Left lung (tissue), 10 donors: Measurements from ENCODE around the gene ZC3HAV1. TPM values are rescaled to one million over a fixed set of nuclear protein-coding genes. Genes with fewer than 3 reads are reported as not detected.

Experiments
- ATAC-seq: fragments of 200-7000 bp; cut with Tn5 transposase; one replicate; pipeline ENCODE4 v1.9.1; 2020; ENCODE audit warnings: moderate library complexity
- DNase-seq, 4 donors: peaks; one replicate each; pipeline ENCODE4 v3.0.0-alpha.2; 2013 to 2020
- H3K27ac ChIP-seq, 2 donors: fragments of 200-600 bp; sonication (generic) in 1 of 2; one replicate each; pipeline versions ENCODE4 v1.5.0 to v1.8.0; 2020 to 2021
- H3K27me3 ChIP-seq, 2 donors: fragments of 200-600 bp; sonication (generic) in 1 of 2; one replicate each; pipeline versions ENCODE4 v1.5.0 to v1.8.0; 2020 to 2021
- H3K36me3 ChIP-seq, 2 donors: fragments of 200-600 bp; sonication (generic) in 1 of 2; one replicate each; pipeline versions ENCODE4 v1.5.0 to v1.8.0; 2020 to 2021
- H3K4me1 ChIP-seq, 2 donors: fragments of 200-600 bp; one replicate each; pipeline ENCODE4 v1.8.0; 2021
- H3K4me3 ChIP-seq, 2 donors: fragments of 200-600 bp; sonication (generic) in 1 of 2; one replicate each; pipeline versions ENCODE4 v1.5.0 to v1.8.0; 2020 to 2021; ENCODE audit warnings: mild to moderate bottlenecking in 1 of 2
- H3K9me3 ChIP-seq, 2 donors: fragments of 200-600 bp; sonication (generic) in 1 of 2; one replicate each; pipeline versions ENCODE4 v1.5.0 to v1.8.0; 2020 to 2021
- intact Hi-C, 2 donors: fragments of 100-400 bp; cut with DNase I; formaldehyde crosslinking; loops; one replicate each; pipeline versions ENCODE4 v1.11.2 to v1.14.2; 2022
- polyA plus RNA-seq, 6 donors: library from polyadenylated mRNA; unstranded; fragments of 120-200 nt; gene quantifications; one replicate each; pipeline ENCODE4 v1.2.1, GENCODE V29; 2013; ENCODE audit not compliant: insufficient read length in 6 of 6
- total RNA-seq, 2 donors: library from RNA; stranded (reverse); fragmentation: NEBNext Ultra II Directional; extraction: Animal tissue kit (Norgen Biotek cat#: 25700); gene quantifications; one replicate each; pipeline ENCODE4 v1.2.1, GENCODE V29; 2021
- TF ChIP-seq, protein P1 (sequence below), 2 donors: fragments of 200-600 bp; sonication (generic) in 1 of 2; IDR thresholded peaks; one replicate each; pipeline versions ENCODE4 v1.5.0 to v1.8.0; 2021; ENCODE audit warnings: antibody characterized with exemption in 2 of 2
- donor health status: DM: no; HTN: yes; CAD: no.
- donor health status: DM: no; HTN: no; CAD: no.

ZC3HAV1 gene
- total and polyA plus RNA-seq, 8 donors, result 16.0 to 45.5 (median 22.4) TPM

GRCh38 chr7:139018910-139019309, 90.6 kb downstream of the ZC3HAV1 start:
- Histone ChIP-seq H3K27me3 (no peaks in the 10 kb centered on the region), H3K36me3 (peaks cover 0 to 11% of the 10 kb centered on the region in 2 donors), H3K4me1 (no peaks in the 10 kb centered on the region), H3K4me3 (no peak overlapping the region), H3K27ac (no peak overlapping the region), H3K9me3 (no peaks in the 10 kb centered on the region)
- ATAC-seq (no peak), DNase-seq (no peak)
- intact Hi-C loops, result no loop called here
- TF ChIP-seq, protein P1, sequence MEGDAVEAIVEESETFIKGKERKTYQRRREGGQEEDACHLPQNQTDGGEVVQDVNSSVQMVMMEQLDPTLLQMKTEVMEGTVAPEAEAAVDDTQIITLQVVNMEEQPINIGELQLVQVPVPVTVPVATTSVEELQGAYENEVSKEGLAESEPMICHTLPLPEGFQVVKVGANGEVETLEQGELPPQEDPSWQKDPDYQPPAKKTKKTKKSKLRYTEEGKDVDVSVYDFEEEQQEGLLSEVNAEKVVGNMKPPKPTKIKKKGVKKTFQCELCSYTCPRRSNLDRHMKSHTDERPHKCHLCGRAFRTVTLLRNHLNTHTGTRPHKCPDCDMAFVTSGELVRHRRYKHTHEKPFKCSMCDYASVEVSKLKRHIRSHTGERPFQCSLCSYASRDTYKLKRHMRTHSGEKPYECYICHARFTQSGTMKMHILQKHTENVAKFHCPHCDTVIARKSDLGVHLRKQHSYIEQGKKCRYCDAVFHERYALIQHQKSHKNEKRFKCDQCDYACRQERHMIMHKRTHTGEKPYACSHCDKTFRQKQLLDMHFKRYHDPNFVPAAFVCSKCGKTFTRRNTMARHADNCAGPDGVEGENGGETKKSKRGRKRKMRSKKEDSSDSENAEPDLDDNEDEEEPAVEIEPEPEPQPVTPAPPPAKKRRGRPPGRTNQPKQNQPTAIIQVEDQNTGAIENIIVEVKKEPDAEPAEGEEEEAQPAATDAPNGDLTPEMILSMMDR (IDR thresholded peaks at IDR 0.05), result no peak

DNA sequence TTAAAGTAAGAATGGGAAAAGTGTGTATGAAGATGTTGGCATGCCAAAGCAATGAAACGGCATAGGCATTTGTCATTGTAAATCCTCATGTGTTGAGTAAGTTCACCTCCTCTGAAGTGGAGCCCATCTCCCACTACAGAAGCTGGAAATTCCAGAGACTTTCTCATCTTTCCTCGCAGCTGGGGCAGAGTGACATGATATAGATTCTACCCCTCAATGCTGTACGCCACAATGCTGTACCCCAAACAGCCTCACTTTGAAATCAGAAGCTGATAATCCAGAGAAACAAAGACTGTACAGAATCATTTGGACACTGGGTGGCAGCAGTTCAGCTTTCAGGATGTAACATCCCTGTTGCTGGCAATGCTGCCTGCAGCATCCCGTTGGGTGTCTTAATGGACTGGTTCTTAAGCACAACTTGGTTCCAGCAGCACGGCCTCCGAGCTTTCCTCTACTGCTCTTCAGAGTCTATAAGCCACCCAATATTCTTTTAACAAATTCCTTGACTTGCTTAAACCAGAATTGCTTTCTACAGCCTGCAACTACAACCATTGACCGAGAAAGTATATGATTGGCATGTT, 92.5 kb downstream of the ZC3HAV1 start:
- Histone ChIP-seq H3K27me3 (no peaks in the 10 kb centered on the region), H3K4me3 (no peak overlapping the region), H3K4me1 (no peaks in the 10 kb centered on the region), H3K36me3 (no peaks in the 10 kb centered on the region), H3K27ac (no peak overlapping the region), H3K9me3 (no peaks in the 10 kb centered on the region)
- TF ChIP-seq, protein P1 (IDR thresholded peaks at IDR 0.05), result peak; percentile 44 to 51
- peak in 3 of 4 donors; percentile 33 to 64 (median 46) for DNase-seq
- ATAC-seq, result peak; percentile 96
- intact Hi-C loops, result no loop called here

DNA sequence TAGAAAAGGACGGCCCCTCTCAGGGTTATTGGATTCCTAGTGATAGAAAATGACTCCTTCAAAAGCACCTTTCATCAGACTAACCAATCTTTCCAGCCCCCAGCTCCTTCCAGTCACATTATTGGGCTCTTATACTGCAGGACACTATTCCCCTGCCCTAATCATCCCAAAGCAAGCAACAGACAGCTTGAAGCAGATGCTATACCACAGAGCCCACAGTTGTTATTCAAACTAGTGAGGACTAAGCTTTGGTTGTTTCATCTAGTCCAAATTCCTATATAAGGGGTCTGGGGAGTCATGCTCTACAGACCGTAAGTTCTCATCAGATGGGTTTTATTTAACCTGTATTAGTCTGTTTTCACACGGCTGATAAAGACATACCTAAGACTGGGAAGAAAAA, 98.1 kb downstream of the ZC3HAV1 start:
- TF ChIP-seq, protein P1 (IDR thresholded peaks at IDR 0.05), result no peak
- Histone ChIP-seq H3K4me3 (no peak overlapping the region), H3K27ac (no peak overlapping the region), H3K9me3 (no peaks in the 10 kb centered on the region), H3K4me1 (no peaks in the 10 kb centered on the region), H3K36me3 (no peaks in the 10 kb centered on the region), H3K27me3 (no peaks in the 10 kb centered on the region)
- DNase-seq (no peak), ATAC-seq (no peak)
- intact Hi-C loops, result no loop called here

- Histone ChIP-seq H3K4me1 (no peaks in the 10 kb centered on the region), H3K27ac (no peak overlapping the region), H3K9me3 (peaks cover 0 to 16% of the 10 kb centered on the region in 2 donors), H3K36me3 (no peaks in the 10 kb centered on the region), H3K4me3 (no peak overlapping the region), H3K27me3 (no peaks in the 10 kb centered on the region)
- DNase-seq (no peak), ATAC-seq (no peak)
- TF ChIP-seq, protein P1 (IDR thresholded peaks at IDR 0.05), result no peak
- intact Hi-C loops, result no loop called here
These were observed 105.0 kb downstream of the ZC3HAV1 start for GRCh38 chr7:139004321-139005090.

GRCh38 chr7:138999414-138999813, 110.1 kb downstream of the ZC3HAV1 start:
- TF ChIP-seq, protein P1 (IDR thresholded peaks at IDR 0.05), result no peak
- DNase-seq (no peak), ATAC-seq (no peak)
- H3K27ac ChIP-seq, result no peak overlapping the region
- intact Hi-C loops, result no loop called here
- H3K4me1 ChIP-seq, result no peaks in the 10 kb centered on the region
- H3K4me3 ChIP-seq, result no peak overlapping the region
- no peaks in the 10 kb centered on the region for H3K27me3 ChIP-seq
- peaks cover 0 to 10% of the 10 kb centered on the region in 2 donors for H3K9me3 ChIP-seq
- no peaks in the 10 kb centered on the region for H3K36me3 ChIP-seq
